Measurements from ENCODE around the gene UPK3A.
A peak's percentile ranks its signal among the peaks of the same experiment; 100 is the strongest.
"Not testable (repeated sequence)": the region's sequence is repeated elsewhere in the genome, so short reads cannot be mapped to it uniquely, and the experiment has no call there.

UPK3A gene

GRCh38 chr22:45310331-45310976 is 25.7 kb downstream of the UPK3A start:
- no peak for DNase-seq

- DNase-seq = no peak
Measured at GRCh38 chr22:45310977-45311531, 26.3 kb downstream of the UPK3A start.

- DNase-seq = no peak
Measured at GRCh38 chr22:45312415-45312814, 27.7 kb downstream of the UPK3A start.

GRCh38 chr22:45312856-45313255 is 28.1 kb downstream of the UPK3A start:
- DNase-seq = no peak

- no peak for DNase-seq
Measured at GRCh38 chr22:45314054-45314721, 29.4 kb downstream of the UPK3A start.

GRCh38 chr22:45314786-45315185 is 30.0 kb downstream of the UPK3A start:
- DNase-seq = no peak

- no peak for DNase-seq
Measured at GRCh38 chr22:45316796-45317526, 32.2 kb downstream of the UPK3A start.

- DNase-seq = peak; percentile 59
Measured at GRCh38 chr22:45317551-45318167, 32.9 kb downstream of the UPK3A start.

- DNase-seq = peak; percentile 95
Measured at GRCh38 chr22:45318168-45318557, 33.4 kb downstream of the UPK3A start.

- peak; percentile 65 for DNase-seq
Measured at GRCh38 chr22:45318558-45319323, 34.0 kb downstream of the UPK3A start.

GRCh38 chr22:45319324-45319685 is 34.6 kb downstream of the UPK3A start:
- DNase-seq = peak; percentile 62

GRCh38 chr22:45320357-45320976 is 35.7 kb downstream of the UPK3A start:
- no peak for DNase-seq

- DNase-seq = no peak
Measured at GRCh38 chr22:45321827-45322226, 37.1 kb downstream of the UPK3A start.

GRCh38 chr22:45322873-45323525 is 38.2 kb downstream of the UPK3A start:
- DNase-seq = no peak

- no peak for DNase-seq
Measured at GRCh38 chr22:45323695-45324094, 38.9 kb downstream of the UPK3A start.

- DNase-seq = no peak
Measured at GRCh38 chr22:45324311-45324711, 39.6 kb downstream of the UPK3A start.

- not testable (repeated sequence) for DNase-seq
Measured at GRCh38 chr22:45328261-45328660, 43.5 kb downstream of the UPK3A start.

GRCh38 chr22:45328822-45329529 is 44.2 kb downstream of the UPK3A start:
- DNase-seq = peak; percentile 22

- no peak for DNase-seq
Measured at GRCh38 chr22:45329530-45329936, 44.8 kb downstream of the UPK3A start.

- no peak for DNase-seq
Measured at GRCh38 chr22:45330548-45330947, 45.8 kb downstream of the UPK3A start.

- DNase-seq = no peak
Measured at GRCh38 chr22:45331486-45331885, 46.7 kb downstream of the UPK3A start.

All from fibroblast of skin of scalp (primary cell).